SK-N-MC (cell line): ENCODE measurements around the gene TAF6.

Experiments used
- EZH2 ChIP-seq: fragments of 200-600 bp; sonication (generic); IDR thresholded peaks from one replicate; pipeline ENCODE4 v1.6.1; 2017; ENCODE audit warnings: antibody characterized with exemption
- FOXP2 ChIP-seq: optimal IDR thresholded peaks from 2 replicates; pipeline ENCODE3; 2011; ENCODE audit warnings: mild to moderate bottlenecking, moderate library complexity; ENCODE audit not compliant: insufficient read depth; ENCODE audit errors: extremely low read length, control extremely low read depth

GRCh38 chr7:100106633-100107032, 12.5 kb downstream of the TAF6 start:
- TF ChIP-seq EZH2 (no peak), FOXP2 (no peak)
